Thymus (tissue), 14 donors: ENCODE results near the gene SPRR2A. TPM values are rescaled to one million over a fixed set of nuclear protein-coding genes. Genes with fewer than 3 reads are reported as not detected.

Experiments
- DNase-seq, 9 donors: peaks; one replicate each; pipeline ENCODE4 v3.0.0-alpha.2; 2013; ENCODE audit warnings: low spot score in 9 of 9, low read depth in 6 of 9, missing footprints in 1 of 9
- H3K27ac ChIP-seq, 2 donors: one replicate each; pipeline ENCODE4 v1.5.1; 2013; ENCODE audit warnings: control low read depth in 1 of 2, low read depth in 1 of 2, low read length in 1 of 2, mild to moderate bottlenecking in 1 of 2, moderate library complexity in 1 of 2
- H3K27me3 ChIP-seq, 2 donors: one replicate each; pipeline ENCODE4 v1.5.1; 2013; ENCODE audit warnings: low read length in 1 of 2; ENCODE audit not compliant: control insufficient read depth in 2 of 2, insufficient read depth in 1 of 2
- H3K36me3 ChIP-seq, 2 donors: one replicate each; pipeline ENCODE4 v1.5.1; 2013; ENCODE audit warnings: low read length in 1 of 2, mild to moderate bottlenecking in 1 of 2, moderate library complexity in 1 of 2; ENCODE audit not compliant: control insufficient read depth in 2 of 2, insufficient read depth in 2 of 2
- H3K4me1 ChIP-seq, 2 donors: one replicate each; pipeline ENCODE4 v1.5.1; 2013; ENCODE audit warnings: low read length in 2 of 2; ENCODE audit not compliant: control insufficient read depth in 2 of 2, insufficient read depth in 2 of 2
- H3K4me3 ChIP-seq, 2 donors: one replicate each; pipeline ENCODE4 v1.5.1; 2013; ENCODE audit warnings: low read length in 2 of 2, control low read depth in 1 of 2, mild to moderate bottlenecking in 1 of 2
- H3K9me3 ChIP-seq, 2 donors: one replicate each; pipeline ENCODE4 v1.5.1; 2013; ENCODE audit warnings: low read length in 1 of 2, mild to moderate bottlenecking in 1 of 2; ENCODE audit not compliant: control insufficient read depth in 2 of 2, insufficient read depth in 1 of 2
- WGBS: extraction: QIAGEN DNeasy Blood & Tissue Kit; methylation state at CpG from one replicate; pipeline ENCODE4 v1.1.7; 2013; 5-methylcytosine and 5-hydroxymethylcytosine counted together
- long read RNA-seq, 10 donors: transcript quantifications; one replicate each; lab custom pipeline, GENCODE V29; 2026
- polyA plus RNA-seq: library from polyadenylated mRNA; stranded (reverse); fragments of 200-250 nt; gene quantifications from one replicate; pipeline ENCODE4 v1.2.3, GENCODE V29; 2013
- total RNA-seq: library from RNA; stranded (reverse); fragments of 120-200 nt; gene quantifications from one replicate; pipeline ENCODE4 v1.2.4, GENCODE V29; 2013
- donor health status: healthy.

SPRR2A gene
- 0.28 TPM for total RNA-seq
- polyA plus RNA-seq, result 6.5 TPM
- long read RNA-seq, donor 1, result 0 reads
- long read RNA-seq, donor 2, result 0 reads
- long read RNA-seq, donor 3, result 0 reads
- long read RNA-seq, donor 4, result 0 reads
- long read RNA-seq, donor 5, result 0 reads
- long read RNA-seq, donor 6, result 0 reads
- long read RNA-seq, donor 7, result 0 reads
- long read RNA-seq, donor 8, result 0 reads
- long read RNA-seq, donor 9, result 0 reads
- long read RNA-seq, donor 10, result 0 reads

GRCh38 chr1:153057375-153057774 is at the start of gene SPRR2A:
TSS of gene SPRR2A (minus strand) at chr1:153057512. CDS start at chr1:153056735, 777 bp downstream.
- Histone ChIP-seq H3K27ac (no peak within 1 kb of the TSS), H3K9me3 (no peaks in the 10 kb centered on the region), H3K4me1 (no peaks in the 10 kb centered on the region), H3K36me3 (no peaks in the 10 kb centered on the region), H3K27me3 (no peaks in the 10 kb centered on the region), H3K4me3 (no peak within 1 kb of the TSS)
- no peak for DNase-seq
- WGBS, result 76% methylated on average over 2 of the region's 2 CpGs

DNA sequence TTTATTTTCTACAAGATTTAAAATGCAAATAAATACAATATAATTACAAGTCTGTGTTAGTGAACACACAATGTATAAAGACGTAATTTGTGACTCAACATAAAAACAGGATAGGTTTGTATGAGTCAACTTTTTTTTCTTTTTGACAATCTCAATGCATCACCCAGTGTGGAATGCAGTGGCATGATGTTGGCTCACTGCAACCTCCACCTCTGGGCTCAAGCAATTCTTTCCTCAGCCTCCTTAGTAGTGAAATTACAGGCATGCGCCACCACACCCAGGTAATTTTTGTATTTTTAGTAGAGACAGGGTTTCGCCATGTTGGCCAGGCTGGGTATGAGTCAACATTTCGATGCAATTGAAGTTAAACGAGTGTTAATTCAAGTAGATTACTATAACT is 42.9 kb upstream of the SPRR2A start:
- no peaks in the 10 kb centered on the region for H3K4me1 ChIP-seq
- no peaks in the 10 kb centered on the region for H3K27me3 ChIP-seq
- H3K27ac ChIP-seq, result no peak overlapping the region
- DNase-seq, result no peak
- H3K4me3 ChIP-seq, result no peak overlapping the region
- no peaks in the 10 kb centered on the region for H3K36me3 ChIP-seq
- H3K9me3 ChIP-seq, result no peaks in the 10 kb centered on the region
- 97% methylated on average over 5 of the region's 5 CpGs for WGBS

GRCh38 chr1:153099461-153100045 is 42.2 kb upstream of the SPRR2A start:
- Histone ChIP-seq H3K9me3 (no peaks in the 10 kb centered on the region), H3K36me3 (no peaks in the 10 kb centered on the region), H3K4me1 (no peaks in the 10 kb centered on the region), H3K27ac (no peak overlapping the region), H3K27me3 (no peaks in the 10 kb centered on the region), H3K4me3 (no peak overlapping the region)
- no peak for DNase-seq
- 96% methylated on average over 9 of the region's 9 CpGs for WGBS

DNA sequence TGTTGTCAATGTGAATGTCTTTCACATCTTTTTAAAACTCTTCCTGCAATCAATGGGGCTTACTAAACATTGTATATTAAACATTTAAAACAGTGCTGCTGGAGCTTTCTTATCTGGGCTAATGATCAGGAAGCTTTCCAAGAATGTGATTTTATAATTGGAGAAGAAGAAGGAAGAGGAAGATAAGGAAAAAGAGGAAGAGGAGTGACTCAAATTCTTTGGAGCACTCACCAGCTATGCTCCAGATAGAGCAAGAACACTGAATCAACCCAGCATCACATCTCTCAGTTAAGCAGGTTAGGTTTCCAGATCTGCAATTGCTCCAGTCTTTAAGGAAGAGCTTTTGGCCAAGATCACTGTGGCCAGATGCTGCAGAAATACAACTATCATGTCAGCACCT is 38.5 kb upstream of the SPRR2A start:
- Histone ChIP-seq H3K36me3 (no peaks in the 10 kb centered on the region), H3K27me3 (no peaks in the 10 kb centered on the region), H3K4me3 (no peak overlapping the region), H3K4me1 (no peaks in the 10 kb centered on the region), H3K9me3 (no peaks in the 10 kb centered on the region), H3K27ac (no peak overlapping the region)
- DNase-seq, result no peak

DNA sequence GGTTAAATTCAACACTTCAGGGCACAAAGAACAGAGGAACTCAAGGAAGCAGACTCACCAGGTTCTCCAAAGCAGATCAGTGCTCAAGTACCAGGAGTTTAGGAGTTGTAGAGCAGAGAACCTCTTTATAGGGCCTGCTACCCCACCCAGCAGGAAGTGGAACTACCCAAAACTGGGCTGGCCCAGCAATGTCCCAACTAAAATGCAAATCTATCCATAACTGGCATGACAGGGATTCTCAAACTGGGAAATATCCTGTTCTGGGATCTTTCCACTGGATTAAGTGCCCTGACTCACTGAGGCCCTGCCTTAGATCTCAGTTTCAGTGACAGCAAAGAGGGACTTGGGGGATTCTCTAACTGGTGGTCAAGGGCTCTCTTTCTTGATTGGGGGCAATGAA is 37.1 kb upstream of the SPRR2A start, which contains the start of gene SPRR2E:
TSS of gene SPRR2E (minus strand) at position 101 of the 400 bp plus-strand sequence. CDS start 775 bp downstream, outside the sequence.
- Histone ChIP-seq H3K4me3 (no peak within 1 kb of the TSS), H3K27me3 (no peaks in the 10 kb centered on the region), H3K27ac (no peak within 1 kb of the TSS), H3K4me1 (no peaks in the 10 kb centered on the region), H3K36me3 (no peaks in the 10 kb centered on the region), H3K9me3 (no peaks in the 10 kb centered on the region)
- DNase-seq, result no peak

DNA sequence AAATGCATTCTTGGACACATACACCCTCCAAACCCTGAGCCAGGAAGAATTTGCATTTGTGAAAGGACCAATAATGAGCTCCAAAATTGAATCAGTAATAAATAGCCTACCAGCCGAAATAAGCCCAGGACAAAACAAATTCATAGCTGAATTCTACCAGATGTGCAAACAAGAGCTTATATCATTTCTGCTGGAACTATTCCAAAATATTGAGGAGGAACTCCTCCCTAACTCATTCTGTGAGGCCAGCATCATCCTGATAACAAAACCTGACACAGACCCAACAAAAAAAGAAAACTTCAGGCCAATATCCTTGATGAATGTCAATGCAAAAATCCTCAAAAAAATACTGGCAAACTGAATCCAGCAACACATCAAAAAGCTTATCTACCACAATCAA is 30.3 kb upstream of the SPRR2A start:
- DNase-seq, result no peak

GRCh38 chr1:153081736-153082135 is 24.4 kb upstream of the SPRR2A start:
- 97% methylated on average over 3 of the region's 3 CpGs for WGBS
- DNase-seq, result no peak
- no peaks in the 10 kb centered on the region for H3K9me3 ChIP-seq
- no peaks in the 10 kb centered on the region for H3K36me3 ChIP-seq
- H3K27ac ChIP-seq, result no peak overlapping the region
- H3K4me3 ChIP-seq, result no peak overlapping the region
- no peaks in the 10 kb centered on the region for H3K27me3 ChIP-seq
- H3K4me1 ChIP-seq, result no peaks in the 10 kb centered on the region

More for the DNA sequence above, 30.3 kb upstream of the SPRR2A start:
- Histone ChIP-seq H3K4me3 (no peak overlapping the region), H3K4me1 (no peaks in the 10 kb centered on the region), H3K27me3 (no peaks in the 10 kb centered on the region), H3K36me3 (no peaks in the 10 kb centered on the region), H3K27ac (no peak overlapping the region), H3K9me3 (no peaks in the 10 kb centered on the region)
- 86% methylated on average over 1 of the region's 1 CpG for WGBS

- Histone ChIP-seq H3K27ac (no peak overlapping the region), H3K4me1 (no peaks in the 10 kb centered on the region), H3K36me3 (no peaks in the 10 kb centered on the region), H3K27me3 (no peaks in the 10 kb centered on the region), H3K9me3 (no peaks in the 10 kb centered on the region), H3K4me3 (no peak overlapping the region)
- DNase-seq, result no peak
- WGBS, result 87% methylated on average over 5 of the region's 5 CpGs
Measured at GRCh38 chr1:153072806-153073726, 15.8 kb upstream of the SPRR2A start.

DNA sequence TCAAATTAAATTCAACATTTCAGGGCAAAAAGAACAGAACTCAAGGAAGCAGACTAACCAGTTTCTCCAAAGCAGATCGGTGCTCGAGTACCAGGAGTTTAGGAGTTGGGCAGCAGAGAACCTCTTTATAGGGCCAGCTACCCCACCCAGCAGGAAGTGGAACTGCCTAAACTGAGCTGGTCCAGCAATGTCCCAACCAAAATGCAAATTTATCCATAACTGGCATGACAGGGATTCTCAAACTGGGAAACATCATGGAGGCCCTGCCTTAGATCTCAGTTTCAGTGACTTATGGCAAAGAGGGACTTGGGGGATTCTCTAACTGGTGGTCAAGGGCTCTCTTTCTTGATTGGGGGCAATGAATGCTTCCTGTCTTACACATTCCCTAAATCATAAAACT is 14.2 kb upstream of the SPRR2A start, which contains the start of gene SPRR2B:
TSS of gene SPRR2B (minus strand) at position 101 of the 400 bp plus-strand sequence. CDS start 772 bp downstream, outside the sequence.
- 95% methylated on average over 2 of the region's 2 CpGs for WGBS

More for the DNA sequence above, 14.2 kb upstream of the SPRR2A start, which contains the start of gene SPRR2B:
- Histone ChIP-seq H3K27me3 (no peaks in the 10 kb centered on the region), H3K27ac (no peak within 1 kb of the TSS), H3K4me3 (no peak within 1 kb of the TSS), H3K4me1 (no peaks in the 10 kb centered on the region), H3K36me3 (no peaks in the 10 kb centered on the region), H3K9me3 (no peaks in the 10 kb centered on the region)
- DNase-seq, result no peak
